ENCODE data around the gene ABHD12.
"Not testable (repeated sequence)": the region's sequence is repeated elsewhere in the genome, so short reads cannot be mapped to it uniquely, and the experiment has no call there.

Gene ABHD12

GRCh38 chr20:25390538-25391528 is at the start of gene ABHD12:
TSS of gene ABHD12 (minus strand) at chr20:25390835. CDS start at chr20:25390703, 132 bp downstream.
- DNase-seq (ENCODE audit: low read depth): peak; percentile 91

GRCh38 chr20:25439328-25439727 is 48.7 kb upstream of the ABHD12 start:
- no peak for DNase-seq (ENCODE audit: low read depth)

- no peak for DNase-seq (ENCODE audit: low read depth)
Observed at GRCh38 chr20:25437153-25437581, 46.5 kb upstream of the ABHD12 start.

GRCh38 chr20:25424536-25424935 is 33.9 kb upstream of the ABHD12 start:
- no peak for DNase-seq (ENCODE audit: low read depth)

GRCh38 chr20:25422032-25422431 is 31.4 kb upstream of the ABHD12 start:
- no peak for DNase-seq (ENCODE audit: low read depth)

- DNase-seq (ENCODE audit: low read depth): no peak
Observed at GRCh38 chr20:25421102-25421501, 30.5 kb upstream of the ABHD12 start.

- no peak for DNase-seq (ENCODE audit: low read depth)
Observed at GRCh38 chr20:25418776-25419175, 28.1 kb upstream of the ABHD12 start.

- DNase-seq (ENCODE audit: low read depth): no peak
Observed at GRCh38 chr20:25408890-25409289, 18.3 kb upstream of the ABHD12 start.

- DNase-seq (ENCODE audit: low read depth): no peak
Observed at GRCh38 chr20:25408170-25408547, 17.5 kb upstream of the ABHD12 start.

- DNase-seq (ENCODE audit: low read depth): peak; percentile 82
Observed at GRCh38 chr20:25407311-25408169, 16.9 kb upstream of the ABHD12 start, which contains the start of gene GINS1. TSS of gene GINS1 (plus strand) at chr20:25407673. CDS start at chr20:25407821, 148 bp downstream.

- DNase-seq (ENCODE audit: low read depth): no peak
Observed at GRCh38 chr20:25402583-25402982, 11.9 kb upstream of the ABHD12 start.

GRCh38 chr20:25400291-25400732 is 9.7 kb upstream of the ABHD12 start:
- not testable (repeated sequence) for DNase-seq (ENCODE audit: low read depth)

- DNase-seq (ENCODE audit: low read depth): peak; percentile 16
Observed at GRCh38 chr20:25399037-25399430, 8.4 kb upstream of the ABHD12 start.

- DNase-seq (ENCODE audit: low read depth): no peak
Observed at GRCh38 chr20:25398376-25399036, 7.9 kb upstream of the ABHD12 start.

- no peak for DNase-seq (ENCODE audit: low read depth)
Observed at GRCh38 chr20:25397821-25398220, 7.2 kb upstream of the ABHD12 start.

GRCh38 chr20:25397096-25397495 is 6.5 kb upstream of the ABHD12 start:
- no peak for DNase-seq (ENCODE audit: low read depth)

GRCh38 chr20:25394996-25395395 is 4.4 kb upstream of the ABHD12 start:
- no peak for DNase-seq (ENCODE audit: low read depth)

GRCh38 chr20:25394276-25394675 is 3.6 kb upstream of the ABHD12 start:
- no peak for DNase-seq (ENCODE audit: low read depth)

GRCh38 chr20:25389858-25390537 is 637 bp downstream of the ABHD12 start:
- DNase-seq (ENCODE audit: low read depth): no peak

- no peak for DNase-seq (ENCODE audit: low read depth)
Observed at GRCh38 chr20:25389401-25389857, 1.2 kb downstream of the ABHD12 start.

GRCh38 chr20:25382704-25383370 is 7.8 kb downstream of the ABHD12 start:
- no peak for DNase-seq (ENCODE audit: low read depth)
